NCI-H345 (cell line): ENCODE results near the gene PROZ.
"Not testable (repeated sequence)": the region's sequence is repeated elsewhere in the genome, so short reads cannot be mapped to it uniquely, and the experiment has no call there.

ENCODE experiments used
- DNase-seq: peaks from one replicate; lab custom pipeline; 2025; lab: John Stamatoyannopoulos, UW

PROZ gene

GRCh38 chr13:113155982-113156655 lies 2.3 kb upstream of the PROZ start:
- no peak for DNase-seq

- DNase-seq, result no peak
These were observed 1.1 kb upstream of the PROZ start for GRCh38 chr13:113157206-113157928.

- DNase-seq, result no peak
These were observed 498 bp downstream of the PROZ start for GRCh38 chr13:113158946-113159345.

GRCh38 chr13:113159701-113160100 lies 1.3 kb downstream of the PROZ start:
- no peak for DNase-seq

GRCh38 chr13:113160983-113161382 lies 2.5 kb downstream of the PROZ start:
- no peak for DNase-seq

- DNase-seq, result no peak
These were observed 3.0 kb downstream of the PROZ start for GRCh38 chr13:113161433-113161832.

GRCh38 chr13:113161975-113162374 lies 3.5 kb downstream of the PROZ start:
- DNase-seq, result not testable (repeated sequence)

GRCh38 chr13:113162783-113163685 lies 4.6 kb downstream of the PROZ start:
- peak; percentile 15 for DNase-seq

GRCh38 chr13:113164492-113164891 lies 6.0 kb downstream of the PROZ start:
- no peak for DNase-seq

- no peak for DNase-seq
These were observed 7.8 kb downstream of the PROZ start for GRCh38 chr13:113166266-113166665.

- no peak for DNase-seq
These were observed 8.2 kb downstream of the PROZ start for GRCh38 chr13:113166681-113167080.

GRCh38 chr13:113167155-113167554 lies 8.7 kb downstream of the PROZ start:
- DNase-seq, result no peak

GRCh38 chr13:113167575-113167974 lies 9.1 kb downstream of the PROZ start:
- DNase-seq, result no peak

GRCh38 chr13:113168211-113168610 lies 9.8 kb downstream of the PROZ start:
- no peak for DNase-seq

GRCh38 chr13:113169277-113170272 lies 11.1 kb downstream of the PROZ start:
- DNase-seq, result no peak

- no peak for DNase-seq
These were observed 12.1 kb downstream of the PROZ start for GRCh38 chr13:113170511-113170910.

GRCh38 chr13:113171250-113172125 lies 13.0 kb downstream of the PROZ start:
- DNase-seq, result no peak

GRCh38 chr13:113172419-113172926 lies 14.0 kb downstream of the PROZ start:
- no peak for DNase-seq

- DNase-seq, result no peak
These were observed 17.8 kb downstream of the PROZ start for GRCh38 chr13:113176280-113176679.

GRCh38 chr13:113176822-113177221 lies 18.4 kb downstream of the PROZ start:
- no peak for DNase-seq
